Lung (tissue), 12 donors: Measurements from ENCODE around the gene DPM3. TPM values are rescaled to one million over a fixed set of nuclear protein-coding genes. Genes with fewer than 3 reads are reported as not detected.

ENCODE experiments used
- ATAC-seq: fragments of 200-7000 bp; cut with Tn5 transposase; one replicate; pipeline ENCODE4 v1.9.1; 2020; ENCODE audit warnings: moderate number of reproducible peaks; ENCODE audit not compliant: insufficient read depth, low FRiP score
- DNase-seq, 3 donors: peaks; one replicate each; pipeline ENCODE4 v3.0.0-alpha.2; 2013 to 2017
- H3K27ac ChIP-seq, 2 donors: one replicate each; pipeline ENCODE4 v1.5.1; 2013; ENCODE audit warnings: mild to moderate bottlenecking in 2 of 2, moderate library complexity in 2 of 2, control low read depth in 1 of 2, inconsistent platforms in 1 of 2, low read depth in 1 of 2, low read length in 1 of 2
- H3K27me3 ChIP-seq, 3 donors: one replicate each; pipeline ENCODE4 v1.5.1; 2013; ENCODE audit warnings: low read length in 2 of 3; ENCODE audit not compliant: control insufficient read depth in 3 of 3, insufficient read depth in 3 of 3
- H3K36me3 ChIP-seq, 4 donors: one replicate each; pipeline ENCODE4 v1.5.1; 2013; ENCODE audit warnings: low read length in 4 of 4, mild to moderate bottlenecking in 1 of 4, moderate library complexity in 1 of 4; ENCODE audit not compliant: control insufficient read depth in 4 of 4, insufficient read depth in 4 of 4
- H3K4me1 ChIP-seq, 5 donors: one replicate each; pipeline ENCODE4 v1.5.1; 2013; ENCODE audit warnings: low read length in 5 of 5, mild to moderate bottlenecking in 2 of 5, moderate library complexity in 1 of 5; ENCODE audit not compliant: control insufficient read depth in 5 of 5, insufficient read depth in 5 of 5
- H3K4me3 ChIP-seq: one replicate; pipeline ENCODE4 v1.5.1; 2013; ENCODE audit warnings: mild to moderate bottlenecking, control low read depth, moderate library complexity
- H3K9ac ChIP-seq, 2 donors: one replicate each; pipeline ENCODE4 v1.5.1; 2013; ENCODE audit warnings: low read length in 2 of 2, control low read depth in 1 of 2; ENCODE audit not compliant: insufficient read depth in 1 of 2
- H3K9me3 ChIP-seq, 4 donors: one replicate each; pipeline ENCODE4 v1.5.1; 2013; ENCODE audit warnings: low read length in 3 of 4, mild to moderate bottlenecking in 1 of 4, moderate library complexity in 1 of 4; ENCODE audit not compliant: control insufficient read depth in 4 of 4, insufficient read depth in 3 of 4
- CTCF ChIP-seq: IDR thresholded peaks from 2 replicates; pipeline ENCODE4 v1.5.1; 2012; ENCODE audit warnings: mild to moderate bottlenecking; ENCODE audit errors: control extremely low read depth, extremely low read depth
- WGBS, 2 donors: extraction: QIAGEN DNeasy Blood & Tissue Kit; methylation state at CpG; one replicate each; pipeline ENCODE4 v1.1.7; 2013; 5-methylcytosine and 5-hydroxymethylcytosine counted together
- polyA plus RNA-seq, 2 donors: library from polyadenylated mRNA; stranded (reverse); fragments of 200-250 nt; gene quantifications; one replicate each; pipeline ENCODE4 v1.2.1, GENCODE V29; 2013
- total RNA-seq, 2 donors: library from RNA; depleted of rRNA in 1 of 2; stranded (reverse); fragments of >200 nt in 1 of 2; gene quantifications; one replicate each; pipeline ENCODE4 v1.2.1, GENCODE V29; 2014 to 2021
- donor health status: control.
- donor health status: control.
- donor health status: Bipolar disorder and iron deficiency.
- donor health status: healthy.
- donor health status: DM: yes; HTN: yes; CAD: no.

Gene DPM3
- total and polyA plus RNA-seq, 4 donors: 33.7 to 491 (median 133) TPM

GRCh38 chr1:155116113-155116764 is 24.1 kb downstream of the DPM3 start:
- Histone ChIP-seq H3K27ac (peak overlapping the region in 1 of 2 donors; percentile 73), H3K4me3 (no peak overlapping the region), H3K4me1 (peaks cover 0 to 10% (median 0%) of the 10 kb centered on the region in 5 donors), H3K9ac (no peak overlapping the region), H3K27me3 (no peaks in the 10 kb centered on the region), H3K36me3 (no peaks in the 10 kb centered on the region), H3K9me3 (peaks cover 0 to 2% (median 0%) of the 10 kb centered on the region in 4 donors)
- DNase-seq: no peak
- ATAC-seq: peak; percentile 72
- 51 to 69% methylated on average over 5 of the region's 5 CpGs for WGBS, 2 donors
- TF ChIP-seq CTCF: no peak

- no peak overlapping the region for H3K9ac ChIP-seq
- no peaks in the 10 kb centered on the region for H3K9me3 ChIP-seq
- ATAC-seq (no peak), DNase-seq (no peak)
- 67 to 81% methylated on average over 5 of the region's 5 CpGs for WGBS, 2 donors
- H3K27ac ChIP-seq: no peak overlapping the region
- H3K4me3 ChIP-seq: no peak overlapping the region
- H3K4me1 ChIP-seq: peaks cover 0 to 7% (median 0%) of the 10 kb centered on the region in 5 donors
- no peak for TF ChIP-seq CTCF
- H3K27me3 ChIP-seq: no peaks in the 10 kb centered on the region
- no peaks in the 10 kb centered on the region for H3K36me3 ChIP-seq
These were observed 26.8 kb downstream of the DPM3 start for GRCh38 chr1:155113450-155113980.

- no peak overlapping the region for H3K27ac ChIP-seq
- no peak for DNase-seq
- no peak overlapping the region for H3K9ac ChIP-seq
- no peak for ATAC-seq
- H3K27me3 ChIP-seq: no peaks in the 10 kb centered on the region
- WGBS, 2 donors: 37 to 68% methylated on average over 8 of the region's 8 CpGs
- H3K4me1 ChIP-seq: peaks cover 0 to under 1% (median 0%) of the 10 kb centered on the region in 5 donors
- H3K4me3 ChIP-seq: no peak overlapping the region
- H3K36me3 ChIP-seq: no peaks in the 10 kb centered on the region
- H3K9me3 ChIP-seq: no peaks in the 10 kb centered on the region
- no peak for TF ChIP-seq CTCF
These were observed 29.5 kb downstream of the DPM3 start for GRCh38 chr1:155110826-155111225.

DNA sequence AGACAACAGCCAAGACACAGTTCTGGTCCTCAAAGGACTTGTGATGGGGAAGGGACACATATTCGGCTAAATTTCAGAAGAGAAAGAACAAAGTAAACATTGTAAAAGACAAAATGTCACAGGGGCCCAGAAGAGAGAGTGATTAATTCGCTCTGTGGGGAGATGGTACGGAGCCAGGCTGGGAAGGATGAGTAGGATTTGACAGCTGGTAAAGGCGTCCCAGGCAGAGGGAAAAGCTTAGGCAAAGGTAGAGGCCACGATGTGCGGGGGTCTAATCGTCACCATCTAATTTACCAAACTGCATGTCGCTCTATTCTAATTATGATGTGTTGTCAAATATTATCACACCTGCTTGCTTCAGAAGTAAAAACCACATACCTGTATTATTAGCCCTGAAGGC is 29.9 kb downstream of the DPM3 start:
- Histone ChIP-seq H3K9me3 (no peaks in the 10 kb centered on the region), H3K4me3 (no peak overlapping the region), H3K27ac (no peak overlapping the region), H3K27me3 (no peaks in the 10 kb centered on the region), H3K9ac (no peak overlapping the region), H3K36me3 (no peaks in the 10 kb centered on the region), H3K4me1 (peaks cover 0 to 3% (median 0%) of the 10 kb centered on the region in 5 donors)
- DNase-seq (no peak), ATAC-seq (no peak)
- TF ChIP-seq CTCF: no peak
- WGBS, 2 donors: 91 to 93% methylated on average over 8 of the region's 8 CpGs
